Stimulated activated naive CD4-positive, alpha-beta T cell treated with Interleukin-2 at 50 U/mL for 16 hours (primary cell): ENCODE data around the gene HIP1.
"Not testable (repeated sequence)": the region's sequence is repeated elsewhere in the genome, so short reads cannot be mapped to it uniquely, and the experiment has no call there.

Experiments used
- DNase-seq: peaks from one replicate; lab custom pipeline; 2025; lab: John Stamatoyannopoulos, UW

Gene HIP1

DNA sequence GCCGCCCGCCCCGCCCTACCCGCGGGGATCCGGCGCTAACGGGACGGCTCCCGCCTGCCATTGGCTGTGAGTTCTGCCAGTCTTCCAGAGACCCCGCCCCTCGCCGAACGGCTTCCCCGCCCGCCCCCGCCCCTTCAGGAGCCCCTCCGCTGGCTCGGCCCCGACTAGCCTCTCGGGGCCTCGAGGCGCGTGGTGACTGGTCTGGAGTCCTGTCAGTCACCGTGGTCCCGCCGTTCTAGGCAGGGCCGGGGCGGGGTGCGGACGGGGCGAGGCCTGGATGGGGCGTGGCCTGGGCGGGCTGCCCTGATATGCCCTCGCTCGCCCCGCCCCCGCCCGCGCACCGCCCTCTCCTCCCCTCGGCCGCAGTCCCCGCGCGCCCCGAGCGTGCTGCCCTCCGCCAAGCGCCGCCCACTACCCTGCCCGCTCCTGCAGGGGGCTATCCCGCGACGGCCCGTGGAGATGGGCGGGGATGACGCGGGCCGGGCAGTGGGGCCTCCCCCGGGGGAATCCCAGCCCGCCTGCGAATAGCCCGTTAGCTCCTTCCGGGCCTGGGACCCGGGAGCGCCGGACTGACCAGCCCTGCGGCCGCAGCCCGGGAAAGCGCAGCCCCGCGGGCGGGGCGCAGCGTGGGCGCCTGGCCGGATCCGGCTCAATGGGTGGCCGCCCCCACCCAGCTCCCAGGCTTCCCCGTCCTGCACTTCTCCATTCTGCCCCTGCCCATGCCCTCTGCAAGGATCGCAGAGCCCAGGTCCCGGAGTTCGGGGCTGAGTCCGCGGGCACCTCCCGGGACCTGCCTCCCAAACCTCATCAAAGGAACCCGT, 444 bp upstream of the HIP1 start:
- DNase-seq, result peak; percentile 100

DNA sequence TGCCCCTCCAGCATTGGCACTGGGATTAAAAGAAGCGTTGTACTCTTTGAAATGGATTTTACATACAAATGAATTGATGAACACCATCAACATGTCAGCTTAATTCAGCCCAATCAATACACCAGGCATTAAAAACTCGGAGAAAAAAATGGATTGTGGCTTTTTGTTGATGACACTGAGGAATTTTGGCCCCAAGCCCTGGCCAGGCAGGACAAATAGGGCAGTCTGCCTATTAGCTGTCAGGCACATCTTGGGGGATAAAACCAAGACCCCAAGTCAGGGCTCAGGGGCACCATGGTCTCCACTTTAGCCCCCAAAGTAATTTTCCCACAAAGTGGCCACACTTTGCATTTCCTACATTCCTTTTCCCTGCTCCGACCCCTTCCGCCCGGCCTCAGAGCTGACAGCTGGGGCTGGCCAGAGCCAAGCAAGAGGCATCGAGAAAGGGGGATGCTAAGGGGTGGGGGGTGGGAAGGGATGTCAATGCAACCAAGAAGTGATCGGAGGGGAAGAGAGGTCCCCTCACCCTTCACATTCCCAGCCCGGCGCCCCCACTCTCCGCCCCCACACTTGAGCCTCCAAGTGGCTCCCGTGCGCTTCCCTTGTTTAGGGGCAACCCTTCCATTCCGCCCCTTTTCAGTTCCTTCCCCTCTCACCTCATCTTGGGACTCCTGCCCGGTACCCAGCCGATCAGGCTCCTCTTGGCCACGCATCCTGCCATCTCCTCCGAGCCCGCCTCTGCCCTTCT, 711 bp downstream of the HIP1 start:
- DNase-seq, result no peak

DNA sequence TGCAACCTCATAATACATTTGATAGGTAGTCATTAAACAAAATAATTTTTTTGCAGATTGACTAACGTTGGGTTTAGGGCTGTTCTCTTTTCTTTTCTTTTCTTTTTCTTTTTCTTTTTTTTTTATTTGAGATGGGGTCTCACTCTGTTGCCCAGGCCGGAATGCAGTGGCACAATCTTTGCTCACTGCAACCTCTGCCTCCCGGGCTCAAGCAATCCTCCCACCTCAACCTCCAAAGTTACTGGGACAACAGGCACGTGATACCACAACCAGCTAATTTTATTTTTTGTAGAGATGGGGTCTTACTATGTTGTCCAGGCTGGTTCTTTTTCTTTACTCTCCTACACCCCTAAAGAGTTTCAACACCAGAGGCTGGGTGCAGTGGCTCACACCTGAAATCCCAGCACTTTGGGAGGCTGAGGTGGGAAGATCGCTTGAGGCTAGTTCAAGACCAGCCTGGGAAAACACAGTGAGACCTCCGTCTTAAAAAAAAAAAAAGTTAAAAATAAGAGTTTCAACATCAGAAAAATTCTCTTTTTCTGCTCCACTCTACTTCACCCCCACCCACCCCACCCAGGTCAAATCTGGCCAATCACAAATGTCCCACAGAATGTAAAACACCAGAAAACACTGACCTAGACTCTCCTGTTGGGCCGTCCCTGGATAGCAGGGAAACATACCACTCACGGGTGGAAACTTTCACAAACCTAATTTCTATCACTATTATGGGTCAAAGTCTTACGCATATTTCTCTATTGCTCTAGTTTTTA, 3.0 kb downstream of the HIP1 start:
- DNase-seq, result no peak

DNA sequence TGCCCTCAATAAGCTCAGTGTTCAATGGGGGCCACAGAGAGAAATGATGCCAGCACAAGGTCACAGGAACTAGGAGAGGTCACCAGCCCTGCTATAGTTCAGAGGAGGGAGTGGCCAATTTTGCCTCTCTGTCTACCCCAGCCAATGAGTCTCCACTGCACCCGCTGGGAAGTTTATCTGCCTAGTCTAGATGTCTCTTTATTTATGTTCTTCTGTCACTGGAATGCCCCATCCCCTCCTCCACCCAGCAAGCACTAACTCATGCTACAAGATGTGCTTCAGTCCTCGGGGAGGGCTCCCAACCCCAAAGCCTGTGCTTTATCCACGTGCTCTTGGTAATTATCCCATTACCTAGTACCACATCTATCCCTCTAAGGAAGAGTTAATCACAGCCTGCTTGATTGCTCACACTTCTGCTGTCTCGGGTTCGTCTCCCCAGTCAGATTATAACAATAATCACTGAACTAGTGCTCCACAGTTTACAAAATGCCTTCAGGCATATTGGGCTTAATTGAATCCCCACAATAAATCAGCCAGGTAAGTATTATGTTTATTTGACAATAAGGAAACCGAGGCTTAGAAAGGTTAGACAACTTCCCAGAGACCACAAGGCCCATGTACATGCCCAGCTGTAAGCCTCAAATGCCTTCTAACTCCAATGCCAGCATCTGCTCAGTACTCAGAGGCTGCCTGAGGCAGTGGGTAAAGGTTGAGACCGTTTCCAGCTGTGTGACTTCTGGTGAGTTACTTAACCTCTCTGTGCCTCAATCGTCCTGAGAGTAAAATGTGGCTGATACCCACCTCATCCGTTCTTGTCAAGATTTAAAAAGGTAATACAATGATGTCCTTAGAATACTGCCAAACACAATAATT, 3.9 kb downstream of the HIP1 start:
- no peak for DNase-seq

DNA sequence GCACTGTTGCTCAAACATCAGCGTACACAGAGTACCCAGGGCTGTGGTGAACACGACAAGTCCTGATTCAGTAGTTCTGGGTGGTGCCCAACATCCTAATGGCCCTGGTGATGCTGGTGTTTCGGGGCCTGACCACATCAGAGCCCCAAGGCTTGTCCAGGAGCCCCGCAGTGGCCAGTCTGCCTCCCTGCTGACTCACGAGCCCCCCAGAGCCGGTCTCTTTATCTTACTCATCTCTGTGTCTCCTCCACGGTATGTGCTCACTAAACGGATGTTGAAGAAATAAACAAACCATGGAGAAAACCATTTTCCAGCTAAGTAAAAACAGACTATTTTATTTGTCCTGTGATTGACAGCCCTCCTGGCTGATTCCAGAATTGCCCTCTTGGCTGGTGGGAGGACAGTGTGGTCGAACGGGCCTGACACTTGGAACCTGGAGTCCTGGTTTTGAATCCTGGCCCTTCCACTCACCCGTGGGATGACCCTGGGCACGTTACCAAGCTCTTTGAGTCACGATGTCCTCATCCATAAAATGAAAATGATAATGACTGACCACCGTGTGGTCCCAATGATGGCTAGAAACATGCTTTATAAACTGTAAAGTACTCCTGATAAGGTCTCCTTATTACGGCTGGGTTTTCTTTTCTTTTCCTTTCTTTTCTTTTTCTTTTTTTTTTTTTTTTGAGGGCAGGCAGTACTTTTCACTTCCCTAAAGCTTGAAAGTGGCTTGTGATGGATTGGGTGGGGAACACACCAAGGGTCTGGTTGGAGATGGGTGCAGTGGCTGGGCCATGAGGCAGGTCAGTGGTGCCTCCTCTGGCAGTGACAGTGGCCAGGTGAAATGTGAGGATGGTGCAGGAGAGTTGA, 5.7 kb downstream of the HIP1 start:
- DNase-seq, result no peak

DNA sequence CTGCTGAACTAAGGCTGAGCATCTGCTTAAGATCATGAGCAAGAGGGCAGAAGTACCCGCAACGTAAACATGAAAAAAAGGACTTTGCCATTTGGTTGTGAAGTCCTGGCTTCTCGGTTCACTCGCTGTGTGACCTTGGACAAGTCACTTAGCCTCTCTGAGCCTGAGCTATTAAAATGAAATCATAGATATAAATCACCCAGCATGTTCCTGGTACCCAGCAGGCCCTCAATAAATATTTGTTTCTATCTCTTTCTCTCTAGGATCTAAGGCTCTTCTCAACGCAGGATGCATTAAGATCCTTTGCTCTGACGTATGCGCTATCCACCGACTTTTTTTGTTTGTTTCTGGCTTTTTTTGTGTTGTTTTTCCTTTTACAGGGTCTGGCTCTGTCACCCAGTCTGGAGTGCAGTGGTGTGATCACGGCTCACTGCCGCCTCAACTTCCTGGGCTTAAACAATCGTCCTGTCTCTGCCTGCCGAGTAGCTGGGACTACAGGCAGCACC, 6.7 kb downstream of the HIP1 start:
- no peak for DNase-seq

DNA sequence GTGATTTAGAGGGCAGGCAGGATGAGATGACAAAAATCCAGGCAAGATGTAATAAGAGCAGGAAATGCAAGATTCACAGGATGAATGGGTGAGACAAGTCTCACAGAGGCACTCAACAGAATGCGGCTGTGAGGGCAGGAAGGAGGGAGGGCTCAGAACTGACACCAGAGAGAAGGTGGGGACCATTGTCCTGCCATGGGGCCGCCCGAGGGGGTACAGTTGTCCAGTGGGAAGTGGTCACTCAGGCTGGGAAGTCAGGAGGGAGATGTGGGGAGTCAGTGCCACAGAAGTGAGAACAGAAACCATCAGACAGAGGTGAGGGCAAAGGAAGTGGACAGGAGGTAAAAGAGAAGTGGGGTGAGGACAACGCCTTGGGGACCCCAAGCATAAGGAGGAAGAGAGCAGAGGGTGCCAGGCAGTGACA, 8.9 kb downstream of the HIP1 start:
- DNase-seq, result no peak

DNA sequence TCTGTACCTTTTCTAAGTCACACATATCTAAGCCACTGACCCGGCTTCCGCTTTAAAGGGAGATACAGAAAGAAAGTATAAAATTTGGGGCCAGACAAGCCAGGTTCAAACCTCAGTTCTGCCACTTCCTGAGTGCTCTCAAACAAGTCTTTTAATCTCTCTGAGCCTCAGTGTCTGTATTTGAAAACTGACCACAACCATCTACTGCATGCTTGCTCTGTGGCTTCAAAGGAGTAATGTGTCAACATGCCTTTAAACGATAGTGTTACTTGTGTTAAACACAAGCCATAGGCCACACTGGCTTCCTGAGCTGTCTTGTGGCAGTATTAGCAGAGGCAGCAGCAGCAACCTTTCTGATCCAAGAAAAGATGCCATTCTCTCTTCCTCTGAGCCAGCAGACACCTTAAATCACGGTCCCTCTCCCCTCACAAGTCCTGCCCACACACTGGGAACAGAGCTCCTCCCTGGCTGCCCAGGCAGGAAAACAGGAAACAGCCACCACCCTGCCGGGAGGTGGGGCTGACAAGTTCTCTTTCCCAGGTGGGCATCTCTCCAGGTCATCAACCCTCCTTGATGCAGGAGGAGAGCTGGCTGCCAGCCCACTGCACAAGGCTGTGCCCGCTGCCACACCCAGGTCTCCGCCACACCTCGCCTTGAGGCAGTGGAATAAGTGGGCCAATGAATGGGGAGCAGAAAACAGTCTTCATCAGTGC, 10.7 kb downstream of the HIP1 start:
- DNase-seq, result no peak

DNA sequence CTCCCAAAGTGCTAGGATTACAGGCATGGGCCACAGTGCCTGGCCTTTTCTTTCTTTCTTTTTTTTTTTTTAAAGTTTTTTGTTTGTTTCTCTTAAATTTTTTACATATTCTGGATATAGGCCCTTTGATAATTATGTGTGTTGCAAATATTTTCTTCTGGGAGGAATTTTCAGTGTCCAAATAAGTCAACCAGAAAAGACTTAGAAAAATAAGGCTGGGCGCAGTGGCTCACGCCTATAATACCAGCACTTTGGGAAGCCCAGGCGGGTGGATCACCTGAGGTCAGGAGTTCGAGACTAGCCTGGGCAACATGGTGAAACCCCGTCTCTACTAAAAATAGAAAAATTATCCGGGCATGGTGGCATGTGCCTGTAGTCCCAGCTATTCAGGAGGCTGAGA, 11.4 kb downstream of the HIP1 start:
- not testable (repeated sequence) for DNase-seq

DNA sequence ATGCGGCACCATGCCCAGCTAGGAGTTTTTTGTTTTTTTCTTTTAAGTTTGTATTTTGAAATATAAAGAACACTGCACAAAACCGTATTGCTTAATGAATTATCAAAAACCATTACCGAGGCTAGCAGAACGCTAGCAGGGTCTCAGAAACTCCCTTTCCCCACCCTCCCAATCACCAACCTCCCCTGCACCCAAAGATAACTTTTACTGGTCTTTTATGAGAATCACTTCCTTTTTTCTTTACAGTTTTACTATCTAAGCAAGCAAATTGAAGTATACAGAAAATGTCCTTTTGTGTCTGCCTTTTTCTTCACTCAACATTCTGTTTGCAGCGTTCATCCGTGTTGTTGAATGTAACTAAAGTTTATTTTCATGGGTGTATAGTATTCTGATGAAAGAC, 13.4 kb downstream of the HIP1 start:
- no peak for DNase-seq

DNA sequence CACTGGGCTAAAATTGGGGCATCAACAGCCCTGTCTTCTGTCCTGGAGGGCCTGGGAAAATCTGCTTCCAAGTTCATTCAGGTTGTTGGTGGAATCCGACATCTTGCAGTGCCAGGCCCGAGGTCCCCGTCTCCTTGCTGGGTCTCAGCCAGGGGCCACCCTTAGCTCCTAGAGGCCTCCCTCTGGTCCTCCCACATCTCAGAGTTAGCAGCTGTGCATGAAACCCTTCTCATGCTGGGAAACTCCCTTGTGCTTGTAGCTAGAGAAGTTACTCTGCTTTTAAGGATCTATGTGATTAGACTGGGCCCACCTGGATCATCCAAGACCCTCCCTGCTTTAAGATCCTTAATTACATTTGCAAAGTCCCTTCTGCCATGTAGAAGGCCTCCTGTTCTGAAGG, 15.3 kb downstream of the HIP1 start:
- no peak for DNase-seq

DNA sequence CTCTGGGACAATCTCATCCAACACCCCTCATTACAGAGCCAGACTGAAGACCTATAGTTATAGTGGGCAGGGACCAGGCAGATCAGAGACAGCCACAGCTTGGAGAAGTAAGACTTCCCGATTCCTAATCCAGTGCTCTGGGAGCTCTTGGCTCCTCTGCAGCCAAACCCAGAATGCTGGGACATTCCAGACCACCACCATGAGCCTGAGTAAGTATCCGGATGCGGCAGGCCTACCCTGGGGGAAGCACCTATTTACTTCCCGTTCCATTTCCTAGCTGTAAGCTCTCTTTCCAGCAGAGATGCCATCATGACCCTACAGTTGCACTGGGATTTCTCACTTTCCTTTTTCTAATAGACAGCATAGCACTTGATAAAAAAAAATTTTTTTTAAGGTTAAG, 16.4 kb downstream of the HIP1 start:
- DNase-seq, result no peak

DNA sequence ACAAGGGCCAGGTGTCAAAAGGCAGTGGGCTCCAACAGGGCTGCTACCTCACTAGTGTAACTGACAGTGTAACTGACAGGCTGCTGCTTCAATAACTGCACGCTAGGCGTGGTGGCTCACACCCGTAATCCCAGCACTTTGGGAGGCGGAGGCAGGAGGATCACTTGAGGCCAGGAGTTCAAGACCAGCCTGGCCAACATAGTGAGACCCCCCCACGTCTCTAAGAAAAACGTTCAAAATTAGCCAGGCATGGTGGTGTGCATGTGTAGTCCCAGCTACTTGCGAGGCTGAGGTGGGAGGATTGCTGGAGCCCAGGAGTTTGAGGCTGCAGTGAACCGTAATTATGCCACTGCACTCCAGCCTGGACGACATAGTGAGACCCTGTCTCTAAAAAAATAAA, 16.8 kb downstream of the HIP1 start:
- DNase-seq, result not testable (repeated sequence)

DNA sequence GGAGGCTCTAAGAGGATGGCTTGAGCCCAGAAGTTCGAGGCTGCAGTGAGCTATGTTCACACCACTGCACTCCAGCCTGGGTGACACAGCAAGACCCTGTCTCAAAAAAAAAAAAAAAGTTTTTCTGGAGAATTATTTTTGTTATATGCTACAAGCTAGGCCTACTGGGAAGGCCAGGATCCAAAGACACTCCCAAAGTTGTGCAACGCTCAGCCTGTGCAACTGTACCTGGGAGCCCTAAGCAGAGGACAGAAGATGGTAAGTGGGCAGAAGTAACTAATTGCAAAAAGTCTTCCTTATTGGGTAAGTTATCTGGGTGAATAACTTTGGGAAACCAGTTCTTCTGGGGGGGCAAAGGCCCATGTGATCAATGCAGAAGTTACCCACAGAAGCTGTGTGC, 17.3 kb downstream of the HIP1 start:
- DNase-seq, result no peak

DNA sequence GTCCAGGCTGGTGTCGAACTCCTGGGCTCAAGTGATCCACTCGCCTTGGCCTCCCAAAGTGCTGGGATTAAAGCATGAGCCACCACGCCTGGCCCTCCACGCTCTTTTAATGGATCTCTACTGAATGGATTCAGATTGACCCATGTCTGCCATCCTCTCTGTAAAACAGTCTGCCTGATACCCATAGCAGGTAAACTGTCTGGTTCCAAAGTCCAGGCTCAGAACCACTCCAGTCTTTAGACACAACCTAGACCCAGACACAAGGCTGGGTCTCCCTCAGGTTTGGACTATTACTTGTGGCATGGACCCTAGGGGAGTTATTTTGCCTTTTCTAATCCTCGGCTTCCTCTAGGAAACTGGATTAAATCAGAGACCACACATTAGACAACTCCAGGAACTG, 19.1 kb downstream of the HIP1 start:
- DNase-seq, result no peak

DNA sequence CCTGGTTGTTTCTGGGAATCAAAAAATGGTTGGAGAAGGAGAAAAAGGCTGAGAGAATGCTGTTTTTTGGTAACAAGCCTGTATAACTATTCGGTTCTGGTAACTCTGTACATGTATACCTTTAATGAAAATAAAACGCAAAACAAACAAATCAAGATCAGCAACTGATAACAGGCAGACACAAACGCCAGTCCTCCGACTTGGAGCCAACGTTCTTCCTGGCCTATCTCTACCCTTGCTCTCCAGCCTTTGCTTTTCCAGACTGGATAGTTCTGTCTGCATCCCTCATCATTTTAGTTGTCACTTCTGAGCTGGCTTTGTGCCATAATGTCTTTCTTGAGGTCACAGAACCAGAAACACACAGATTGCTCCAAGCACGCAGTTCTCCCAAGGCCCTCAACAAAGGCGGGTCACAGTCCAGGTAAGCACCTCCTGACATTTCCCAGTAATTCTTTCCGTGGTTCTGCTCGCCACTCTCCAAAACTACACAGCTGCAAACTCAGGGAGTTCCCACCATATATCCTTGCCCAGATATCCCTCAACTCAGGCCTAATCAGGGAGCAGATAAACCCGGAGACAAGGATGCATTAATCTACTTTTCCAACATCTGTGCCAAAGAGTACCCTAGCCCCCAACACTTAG, 20.2 kb downstream of the HIP1 start:
- DNase-seq, result no peak

DNA sequence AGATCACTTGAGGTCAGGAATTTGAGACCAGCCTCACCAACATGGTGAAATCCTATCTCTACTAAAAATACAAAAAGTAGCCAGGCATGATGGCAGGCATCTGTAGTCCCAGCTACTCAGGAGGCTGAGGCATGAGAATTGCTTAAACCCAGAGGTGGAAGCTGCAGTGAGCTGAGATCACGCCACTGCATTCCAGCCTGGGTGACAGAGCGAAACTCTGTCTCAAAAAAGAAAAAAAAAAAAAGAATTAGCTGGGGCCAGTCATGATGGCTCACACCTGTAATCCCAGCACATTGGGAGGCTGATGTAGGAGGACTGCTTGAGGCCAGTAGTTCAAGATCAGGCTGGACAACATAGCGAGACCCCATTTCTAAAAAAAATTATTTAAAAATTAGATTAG, 21.0 kb downstream of the HIP1 start:
- not testable (repeated sequence) for DNase-seq

DNA sequence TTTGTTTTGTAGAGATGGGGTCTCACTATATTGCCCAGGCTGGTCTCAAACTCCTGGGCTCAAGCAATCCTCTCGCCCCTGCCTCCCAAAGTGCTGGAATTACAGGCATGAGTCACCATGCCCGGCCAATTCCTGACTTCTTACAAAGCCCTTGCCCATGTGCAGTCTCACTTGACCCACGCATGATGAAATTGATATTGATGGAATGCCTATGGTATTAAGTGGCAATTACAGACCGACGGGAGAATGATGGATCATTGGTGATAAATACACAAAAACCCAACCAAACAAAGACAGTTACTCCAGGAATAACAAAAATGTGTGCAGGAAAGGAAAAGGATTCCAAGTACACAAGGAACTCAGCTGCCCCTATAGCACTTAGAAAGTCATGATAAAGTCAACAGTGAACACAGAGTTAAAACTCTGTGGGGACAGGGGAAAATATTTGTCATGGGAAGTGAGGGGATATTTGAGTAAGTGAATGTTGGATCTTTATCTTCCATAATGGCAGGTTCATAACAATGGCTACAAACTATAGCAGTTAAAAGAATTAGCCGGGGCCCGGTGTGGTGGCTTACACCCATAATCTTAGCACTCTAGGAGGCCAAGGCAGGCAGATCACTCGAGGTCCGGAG, 21.6 kb downstream of the HIP1 start:
- no peak for DNase-seq

DNA sequence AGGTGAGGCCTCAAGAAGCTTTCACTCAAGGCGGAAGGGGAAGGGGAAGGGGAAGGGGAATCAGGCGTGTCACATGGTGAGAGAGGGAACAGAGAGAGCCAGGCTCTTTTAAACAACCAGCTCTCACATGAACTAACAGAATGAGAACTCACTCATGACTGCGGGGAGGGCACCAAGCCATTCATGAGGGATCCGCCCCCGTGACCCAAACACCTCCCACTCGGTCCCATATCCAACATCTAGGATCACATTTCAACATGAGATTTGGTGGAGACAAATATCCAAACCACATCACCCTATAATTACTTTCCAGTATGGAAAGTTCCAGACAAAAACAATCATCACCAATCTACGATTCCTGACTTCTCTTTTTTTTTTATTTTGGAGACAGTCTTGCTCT, 22.9 kb downstream of the HIP1 start:
- DNase-seq, result no peak
